HG03039 (cell line): ENCODE data around the gene CXCR3.
"Not testable (repeated sequence)": the region's sequence is repeated elsewhere in the genome, so short reads cannot be mapped to it uniquely, and the experiment has no call there.

Experiments
- ATAC-seq: cut with Tn5 transposase; IDR thresholded peaks from one replicate; pipeline ENCODE4 v1.9.1; 2021; ENCODE audit warnings: mild to moderate bottlenecking, moderate library complexity; ENCODE audit not compliant: unreplicated experiment

CXCR3 gene

DNA sequence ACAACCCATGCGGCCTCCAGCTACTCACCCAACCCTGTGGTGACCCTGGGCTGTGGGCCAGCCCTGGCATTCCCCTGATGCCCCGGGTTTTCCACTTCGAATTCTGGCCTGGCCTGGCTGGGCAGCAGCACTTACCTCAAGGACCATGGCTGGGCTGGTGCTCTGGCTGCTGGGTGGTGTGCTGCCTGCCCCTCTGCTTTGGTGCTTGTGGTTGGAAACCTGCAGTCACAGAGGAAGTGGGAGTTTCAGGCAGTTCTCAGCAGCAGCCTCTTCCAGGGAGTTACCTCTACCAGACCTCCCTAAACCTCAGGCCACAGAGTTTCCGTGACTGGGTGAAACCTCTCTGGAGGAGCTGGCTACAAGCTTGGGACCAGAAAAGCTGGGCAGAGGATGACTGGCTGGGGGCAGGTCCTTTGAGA, at the start of gene CXCR3:
CXCR3 (minus strand) TSS at position 209 of the 419 bp plus-strand sequence; CDS start at position 147, 62 bp downstream.
- ATAC-seq, result peak; percentile 54

- ATAC-seq, result no peak
Measured at GRCh38 chrX:71667328-71668247, 49.3 kb upstream of the CXCR3 start, which contains the start of gene LOC101059915. Gene LOC101059915, plus strand, starts transcription at chrX:71667546.

DNA sequence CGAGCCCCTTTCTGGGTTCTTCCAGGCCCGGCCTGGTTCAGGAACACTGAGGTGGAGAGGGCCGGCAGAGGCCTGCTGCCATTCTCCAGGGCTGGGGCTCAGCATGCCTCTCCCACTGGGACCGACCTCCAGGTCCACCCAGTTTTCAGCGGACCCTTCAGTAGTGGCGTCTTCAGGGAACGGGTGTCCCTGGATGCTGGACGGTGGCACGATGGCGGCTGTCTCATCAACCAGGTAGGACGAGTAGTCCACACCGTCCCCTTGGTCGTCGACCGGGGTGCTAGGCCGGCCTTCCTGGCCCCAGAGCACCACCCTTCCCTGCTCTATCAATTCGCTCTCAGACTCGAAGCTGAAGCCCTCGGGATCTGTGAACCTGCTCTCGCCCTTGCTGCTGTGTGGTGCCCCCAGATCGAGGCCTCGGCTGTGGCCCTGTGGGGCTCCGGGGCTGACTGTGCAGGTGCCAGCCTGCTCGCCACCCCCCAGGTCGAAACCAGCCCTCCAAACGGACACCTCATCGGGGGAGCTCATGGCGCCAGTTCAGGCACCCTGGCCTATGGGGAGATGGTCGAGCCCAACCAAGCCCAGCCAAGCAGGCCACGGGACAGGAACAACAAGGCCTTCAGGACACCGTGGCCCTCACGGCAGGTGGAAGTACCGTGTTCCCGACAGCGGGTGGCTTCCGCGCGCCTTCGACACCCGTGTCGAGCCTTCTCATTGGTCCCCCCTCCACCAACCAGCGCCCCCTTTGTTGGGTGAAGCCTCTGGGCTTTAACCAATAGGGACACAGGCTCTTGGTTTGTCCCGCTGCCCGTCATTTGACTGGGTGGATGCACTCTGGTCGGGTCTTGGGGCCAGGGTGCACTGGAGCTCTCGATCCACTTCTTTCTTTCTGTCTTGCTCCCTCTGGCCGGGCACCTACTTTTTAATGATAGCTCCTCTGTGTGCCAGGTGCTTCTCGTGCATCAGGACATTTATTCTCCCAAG, 48.2 kb upstream of the CXCR3 start:
- ATAC-seq, result no peak

- ATAC-seq, result no peak
Measured at GRCh38 chrX:71665747-71666146, 47.4 kb upstream of the CXCR3 start.

DNA sequence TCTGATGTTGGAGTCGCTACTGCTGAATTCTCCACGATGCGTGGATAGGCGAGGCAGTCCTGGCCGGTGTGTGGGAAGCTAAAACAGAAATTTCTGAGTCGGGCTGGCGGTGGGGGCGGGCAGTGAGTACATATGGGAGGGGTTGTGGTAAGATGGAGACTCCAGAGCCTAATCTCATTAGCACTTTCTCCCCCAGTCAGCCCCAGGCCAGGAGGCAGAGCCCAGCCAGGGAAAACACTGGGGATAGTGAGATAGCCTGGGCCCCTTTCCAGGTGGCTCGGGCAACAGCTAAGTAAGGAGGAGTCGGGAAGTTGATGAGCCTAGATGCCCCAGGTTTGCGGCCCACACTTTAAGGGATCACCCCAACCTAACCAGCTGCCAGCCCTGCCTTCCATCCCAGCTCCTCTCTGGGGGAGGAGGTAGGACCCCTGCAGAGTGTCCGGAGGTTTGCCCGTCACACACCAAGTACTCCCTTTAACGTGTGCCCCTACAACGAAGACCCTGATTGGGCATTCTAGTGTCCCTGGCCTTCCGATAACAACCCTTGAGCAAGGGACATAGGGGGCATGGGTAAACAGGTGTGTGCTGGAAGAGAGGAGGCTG, 46.7 kb upstream of the CXCR3 start:
- ATAC-seq, result no peak

DNA sequence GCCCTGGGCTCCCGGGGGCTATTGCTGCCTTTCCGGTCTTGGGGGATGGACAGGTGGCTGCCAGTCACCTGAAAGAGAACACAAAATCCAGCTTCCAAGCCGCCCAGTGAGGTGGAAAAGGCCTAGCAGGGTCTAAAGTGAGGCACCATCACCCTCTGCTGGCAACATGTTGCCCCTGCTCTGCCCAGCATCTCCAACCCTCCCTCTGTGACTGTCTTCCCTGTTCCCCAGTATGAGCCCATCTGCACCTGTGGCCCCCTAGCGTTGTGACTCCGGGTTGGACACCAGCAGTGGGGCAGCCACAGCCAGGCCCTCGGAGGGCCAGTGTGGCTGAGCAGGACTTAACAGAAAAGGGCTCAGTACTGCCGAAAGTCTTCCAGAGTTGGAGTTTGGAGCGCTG, 45.9 kb upstream of the CXCR3 start:
- ATAC-seq, result not testable (repeated sequence)

DNA sequence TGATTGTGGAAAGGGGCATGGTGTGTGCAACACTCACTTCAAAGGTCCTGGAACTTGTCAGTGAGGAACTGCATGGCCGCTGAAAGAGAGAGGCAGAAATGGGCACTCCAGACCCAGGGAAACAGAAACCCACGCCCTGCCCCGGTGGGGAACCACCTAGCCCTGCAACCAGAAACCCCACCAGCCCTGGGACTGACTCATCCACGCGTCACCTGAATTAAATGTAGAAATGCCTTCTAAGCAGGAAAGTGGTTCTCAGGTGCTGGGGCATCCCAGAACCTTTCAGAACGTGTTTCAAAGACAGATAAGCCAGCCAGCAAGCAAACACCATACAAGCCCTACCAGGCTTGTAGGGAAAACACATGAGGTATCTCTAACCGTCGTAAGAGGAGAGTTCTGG, 44.9 kb upstream of the CXCR3 start:
- ATAC-seq, result not testable (repeated sequence)

DNA sequence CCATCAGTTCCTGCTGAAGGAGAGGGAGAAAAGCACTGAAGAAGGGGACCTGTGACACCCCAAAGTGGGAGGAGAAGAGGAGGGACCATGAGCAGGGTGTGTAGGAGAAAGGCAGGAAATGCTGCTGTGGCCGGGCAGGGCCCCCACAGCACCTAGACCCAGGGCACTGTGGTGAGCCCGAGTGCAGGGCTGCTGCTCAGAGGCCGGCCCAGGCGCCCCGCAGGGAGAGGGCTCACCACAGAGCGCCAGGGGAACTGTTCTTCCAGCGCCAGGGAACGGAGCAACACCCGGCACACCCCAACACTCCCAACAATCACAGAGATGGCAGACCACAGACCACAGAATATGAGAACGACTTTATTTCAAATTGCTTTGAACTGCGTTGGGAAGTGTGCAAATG, 44.3 kb upstream of the CXCR3 start:
- ATAC-seq, result not testable (repeated sequence)

GRCh38 chrX:71661919-71662318, 43.6 kb upstream of the CXCR3 start:
- no peak for ATAC-seq

DNA sequence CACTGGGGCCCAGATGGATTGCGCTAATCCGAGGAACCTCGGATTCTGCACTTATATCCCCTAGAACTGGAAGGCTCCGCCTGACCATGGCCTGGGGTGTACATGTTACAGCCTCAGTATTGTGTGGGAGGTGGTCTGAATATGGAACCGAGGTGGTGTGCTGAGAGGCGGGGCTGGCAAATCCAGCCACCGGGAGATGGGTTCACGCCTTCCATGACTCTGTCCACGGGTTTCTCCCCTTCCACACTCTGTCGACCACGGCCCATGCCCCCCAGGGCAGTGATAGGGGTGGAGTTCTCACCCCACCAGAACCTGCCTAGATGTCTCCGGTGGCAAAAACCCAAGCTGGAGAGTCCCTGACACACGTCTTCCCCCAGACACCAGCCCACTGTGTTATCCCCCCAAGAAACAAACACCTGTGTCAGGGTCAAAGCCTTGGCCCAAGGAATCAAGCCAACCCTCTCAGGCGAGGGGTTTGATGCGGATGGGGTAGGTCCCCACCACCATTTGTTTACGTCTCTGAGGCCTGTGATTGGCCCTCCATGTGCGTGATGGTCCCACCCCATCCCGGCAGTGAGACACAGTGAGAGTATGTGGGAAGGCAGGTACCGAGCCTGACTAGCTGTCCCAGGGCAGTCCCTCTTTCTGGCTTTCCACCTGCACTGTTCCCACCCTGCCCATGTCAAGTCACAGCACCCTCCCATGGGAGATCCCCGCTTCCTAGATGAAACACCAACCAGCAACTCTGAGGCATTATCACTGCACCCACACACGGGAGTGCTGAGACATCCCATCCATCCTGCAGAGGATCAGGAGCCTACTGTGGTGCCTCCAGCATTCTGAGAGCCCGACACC, 42.5 kb upstream of the CXCR3 start:
- ATAC-seq, result no peak

GRCh38 chrX:71659959-71660358, 41.6 kb upstream of the CXCR3 start:
- no peak for ATAC-seq

GRCh38 chrX:71659342-71659741, 41.0 kb upstream of the CXCR3 start:
- no peak for ATAC-seq

GRCh38 chrX:71657267-71657666, 39.0 kb upstream of the CXCR3 start:
- no peak for ATAC-seq

- ATAC-seq, result no peak
Measured at GRCh38 chrX:71653344-71653743, 35.0 kb upstream of the CXCR3 start.

DNA sequence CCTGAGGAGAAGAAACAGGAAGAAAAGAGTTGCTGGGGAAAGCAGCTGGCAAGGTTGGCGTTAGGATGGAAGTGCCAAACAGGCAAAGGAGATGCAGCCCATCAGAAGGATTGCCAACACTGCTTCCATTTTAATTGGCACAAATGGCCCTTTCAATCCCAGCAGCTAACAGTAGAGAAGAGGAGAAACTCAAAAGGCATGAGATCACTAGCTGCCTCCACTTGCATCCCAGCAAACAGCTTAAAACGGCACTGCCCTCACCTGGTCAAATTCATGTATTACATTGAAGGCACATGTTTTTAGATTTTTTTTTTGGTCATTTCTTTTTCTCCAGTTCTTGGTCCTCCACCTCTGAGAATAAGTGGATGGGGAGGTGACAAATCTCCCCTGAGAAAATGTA, 34.1 kb upstream of the CXCR3 start:
- ATAC-seq, result no peak

DNA sequence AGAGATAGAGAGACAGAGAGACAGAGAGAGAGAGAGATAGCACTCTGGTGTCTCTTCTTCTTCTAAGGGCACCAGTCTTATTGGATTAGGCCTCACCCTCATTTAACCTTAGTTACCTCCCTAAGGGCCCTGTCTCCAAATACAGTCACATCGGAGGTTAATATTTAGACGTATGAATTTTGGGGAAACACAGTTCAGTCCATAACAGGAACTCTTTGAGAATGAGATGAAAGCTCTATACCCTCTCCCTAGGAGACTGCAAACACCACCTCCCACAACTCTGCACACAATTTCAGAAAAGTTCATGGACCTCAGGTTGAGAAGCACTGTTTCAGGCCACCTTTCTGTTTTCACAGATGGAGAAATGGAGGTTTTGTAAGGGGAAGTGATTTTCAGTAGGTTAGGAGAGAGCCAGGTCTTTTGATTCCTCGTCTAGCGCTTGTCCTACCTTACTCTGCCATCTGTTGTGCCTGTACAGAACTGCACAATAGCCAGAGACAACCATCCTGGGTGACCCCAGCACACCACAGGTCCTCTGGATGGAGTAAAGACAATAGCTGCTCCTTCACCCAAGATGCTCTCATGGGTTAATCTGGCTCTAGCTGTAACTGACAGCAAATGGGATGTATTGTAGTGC, 32.1 kb upstream of the CXCR3 start:
- ATAC-seq, result peak; percentile 70

DNA sequence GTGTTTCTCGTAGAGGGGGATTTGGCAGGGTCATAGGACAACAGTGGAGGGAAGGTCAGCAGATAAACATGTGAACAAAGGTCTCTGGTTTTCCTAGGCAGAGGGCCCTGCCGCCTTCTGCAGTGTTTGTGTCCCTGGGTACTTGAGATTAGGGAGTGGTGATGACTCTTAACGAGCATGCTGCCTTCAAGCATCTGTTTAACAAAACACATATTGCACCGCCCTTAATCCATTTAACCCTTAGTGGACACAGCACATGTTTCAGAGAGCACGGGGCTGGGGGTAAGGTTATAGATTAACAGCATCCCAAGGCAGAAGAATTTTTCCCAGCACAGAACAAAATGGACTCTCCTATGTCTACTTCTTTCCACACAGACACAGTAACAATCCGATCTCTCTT, 26.1 kb upstream of the CXCR3 start:
- ATAC-seq, result not testable (repeated sequence)

GRCh38 chrX:71640002-71640401, 21.7 kb upstream of the CXCR3 start:
- no peak for ATAC-seq

- ATAC-seq, result no peak
Measured at GRCh38 chrX:71638409-71638808, 20.1 kb upstream of the CXCR3 start.

DNA sequence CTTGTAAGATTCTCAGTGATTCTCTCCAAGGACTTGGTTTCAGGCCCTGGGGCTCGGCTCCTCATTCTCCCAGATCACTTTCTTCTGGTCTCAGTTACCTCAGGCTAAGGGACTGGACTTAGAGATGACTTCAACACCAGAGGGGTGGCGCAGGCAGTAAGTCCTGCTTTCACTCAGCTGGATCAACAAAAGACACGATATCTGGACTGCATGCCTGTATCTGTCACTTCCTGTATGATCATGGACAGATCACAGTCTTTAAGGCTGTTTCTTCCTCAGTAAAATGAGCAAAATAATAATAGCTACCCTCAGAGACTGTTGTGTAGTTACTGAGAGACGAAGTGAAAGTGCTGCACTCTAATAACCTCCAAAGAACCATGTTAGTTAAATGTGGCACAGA, 19.5 kb upstream of the CXCR3 start:
- ATAC-seq, result peak; percentile 47
